ENCODE results near the gene GOLGA1.
A peak's percentile ranks its signal among the peaks of the same experiment; 100 is the strongest.

Gene GOLGA1

GRCh38 chr9:124886461-124886860 lies 54.4 kb downstream of the GOLGA1 start:
- no peak for DNase-seq (ENCODE audit: low read depth in 1 of 2, low spot score in 1 of 2)

DNA sequence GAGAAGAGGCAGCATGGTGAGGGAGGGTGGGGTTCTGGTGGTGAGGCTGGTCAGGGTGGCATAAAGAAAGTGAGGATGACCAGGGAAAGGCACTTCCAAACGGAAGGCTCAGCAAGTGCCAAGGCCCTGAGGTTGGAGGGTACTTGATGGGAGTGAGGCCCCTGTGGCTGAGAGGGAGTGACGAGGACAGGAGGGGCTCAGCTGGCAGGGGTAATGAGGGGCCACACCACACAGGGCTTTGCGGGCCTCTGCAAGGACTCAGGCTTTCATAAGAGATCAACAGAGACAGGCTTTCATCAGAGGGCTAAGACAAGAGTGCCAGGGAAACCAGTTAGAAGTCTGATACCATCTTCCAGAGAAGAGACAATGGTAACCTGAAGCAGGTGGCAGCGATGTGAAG lies 55.3 kb downstream of the GOLGA1 start:
- no peak for DNase-seq (ENCODE audit: low read depth in 1 of 2, low spot score in 1 of 2)

GRCh38 chr9:124884376-124884775 lies 56.5 kb downstream of the GOLGA1 start:
- no peak for DNase-seq (ENCODE audit: low read depth in 1 of 2, low spot score in 1 of 2)

GRCh38 chr9:124882231-124882630 lies 58.7 kb downstream of the GOLGA1 start:
- no peak for DNase-seq (ENCODE audit: low read depth in 1 of 2, low spot score in 1 of 2)

DNA sequence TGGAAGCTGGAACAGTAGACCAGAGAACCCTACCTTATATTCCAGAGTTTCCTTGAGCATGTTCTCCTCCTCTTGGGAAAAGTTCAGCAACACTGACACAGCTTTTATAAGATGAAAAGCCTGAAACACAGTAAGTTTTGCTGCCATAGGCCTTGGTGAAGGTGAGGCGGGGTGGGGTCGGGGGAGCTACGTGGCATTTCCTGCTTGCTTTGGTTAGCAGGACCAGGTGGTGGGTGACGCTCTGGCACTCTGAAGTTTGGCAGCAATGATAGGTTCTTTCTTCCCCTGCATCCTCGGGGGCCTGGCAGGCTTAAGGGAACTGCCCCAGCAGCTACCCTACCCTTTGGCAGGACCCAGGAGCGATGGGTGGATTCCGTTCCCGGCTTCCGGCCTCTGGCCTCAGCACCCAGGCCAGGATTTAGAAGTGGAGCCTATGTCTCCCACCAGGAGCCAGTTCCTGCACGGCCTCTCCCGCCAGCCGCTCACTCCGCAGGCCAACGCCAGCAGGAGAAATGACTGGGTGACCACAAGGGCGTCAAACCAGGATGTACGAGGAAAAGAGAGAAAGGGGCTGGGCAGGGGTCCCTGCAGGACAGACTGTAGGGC lies 59.6 kb downstream of the GOLGA1 start:
- DNase-seq (ENCODE audit: low read depth in 1 of 2, low spot score in 1 of 2): no peak

DNA sequence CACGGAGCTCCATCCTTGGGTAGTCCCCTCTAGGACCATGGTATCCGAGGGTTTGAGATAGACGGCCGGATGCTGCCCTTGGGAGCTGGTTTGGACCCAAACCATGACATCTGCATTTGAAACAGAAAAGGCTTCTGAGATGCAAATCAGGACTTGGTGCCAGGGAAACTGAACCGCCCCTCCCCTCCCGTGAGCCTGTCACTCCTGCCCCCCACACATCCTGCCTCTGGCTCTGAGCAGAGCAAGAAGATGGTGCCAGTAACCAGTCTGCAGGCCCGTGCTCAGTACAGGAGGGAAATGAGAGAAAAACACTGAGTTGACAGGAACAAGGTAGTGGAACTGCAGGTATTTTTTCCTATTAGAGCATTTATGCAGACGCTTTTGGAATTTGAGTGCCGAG lies 60.4 kb downstream of the GOLGA1 start:
- no peak for DNase-seq (ENCODE audit: low read depth in 1 of 2, low spot score in 1 of 2)

GRCh38 chr9:124879226-124879625 lies 61.7 kb downstream of the GOLGA1 start:
- no peak for DNase-seq (ENCODE audit: low read depth in 1 of 2, low spot score in 1 of 2)

GRCh38 chr9:124878518-124878917 lies 62.4 kb downstream of the GOLGA1 start:
- DNase-seq (ENCODE audit: low read depth in 1 of 2, low spot score in 1 of 2): no peak

DNA sequence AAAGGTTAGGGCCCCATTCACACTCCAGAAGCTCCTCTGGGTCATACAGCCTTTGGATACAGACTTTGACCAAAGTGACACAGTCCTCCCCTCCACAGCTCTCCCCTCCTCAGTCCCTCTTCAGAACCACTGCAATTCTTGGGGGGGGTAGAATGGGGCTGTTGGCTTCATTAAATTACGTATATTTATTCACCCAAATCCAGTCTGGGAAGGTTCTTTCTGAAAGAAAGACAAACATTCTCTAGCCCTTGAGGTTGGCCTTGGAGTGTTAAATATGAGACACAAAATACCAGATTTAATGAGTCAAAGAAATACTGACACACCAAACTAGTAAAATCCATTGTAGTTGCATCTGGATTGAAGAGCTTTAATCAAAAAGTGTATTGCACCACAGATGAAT lies 62.9 kb downstream of the GOLGA1 start:
- DNase-seq (ENCODE audit: low read depth in 1 of 2, low spot score in 1 of 2): no peak

GRCh38 chr9:124877021-124877782 lies 63.7 kb downstream of the GOLGA1 start:
- DNase-seq (ENCODE audit: low read depth in 1 of 2, low spot score in 1 of 2): no peak

- no peak for DNase-seq (ENCODE audit: low read depth in 1 of 2, low spot score in 1 of 2)
Measured at GRCh38 chr9:124875501-124875900, 65.4 kb downstream of the GOLGA1 start.

DNA sequence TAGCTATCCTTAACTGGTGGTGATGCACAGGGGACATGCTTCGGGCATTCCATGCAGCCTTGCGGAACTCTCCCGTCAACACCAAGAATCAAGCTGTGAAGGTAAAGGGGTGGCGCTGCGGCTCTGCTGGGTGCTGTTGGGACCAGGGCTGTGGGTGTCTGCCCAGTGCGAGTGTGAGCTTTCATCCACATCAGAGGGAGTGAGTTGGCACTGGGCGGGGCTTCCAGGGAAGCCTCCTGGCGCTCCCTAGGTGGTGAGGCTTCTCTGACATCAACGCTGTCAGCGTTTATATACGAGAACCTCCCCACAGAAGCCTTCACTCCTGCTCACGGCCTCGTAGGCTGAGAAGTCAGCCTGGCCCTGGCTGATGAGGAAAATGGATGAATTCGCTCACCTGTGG lies 67.2 kb downstream of the GOLGA1 start:
- no peak for DNase-seq (ENCODE audit: low read depth in 1 of 2, low spot score in 1 of 2)

GRCh38 chr9:124871156-124871561 lies 69.7 kb downstream of the GOLGA1 start:
- no peak for DNase-seq (ENCODE audit: low read depth in 1 of 2, low spot score in 1 of 2)

GRCh38 chr9:124870723-124871122 lies 70.2 kb downstream of the GOLGA1 start:
- no peak for DNase-seq (ENCODE audit: low read depth in 1 of 2, low spot score in 1 of 2)

- peak; percentile 41 to 79 for DNase-seq (ENCODE audit: low read depth in 1 of 2, low spot score in 1 of 2)
Measured at GRCh38 chr9:124869986-124870560, 70.8 kb downstream of the GOLGA1 start.

GRCh38 chr9:124869466-124869985 lies 71.4 kb downstream of the GOLGA1 start:
- DNase-seq (ENCODE audit: low read depth in 1 of 2, low spot score in 1 of 2): peak in 1 of 2 donors; percentile 36

GRCh38 chr9:124868511-124869465 lies 72.1 kb downstream of the GOLGA1 start:
- DNase-seq (ENCODE audit: low read depth in 1 of 2, low spot score in 1 of 2): peak; percentile 78 to 90

- no peak for DNase-seq (ENCODE audit: low read depth in 1 of 2, low spot score in 1 of 2)
Measured at GRCh38 chr9:124863371-124863871, 77.5 kb downstream of the GOLGA1 start.

DNA sequence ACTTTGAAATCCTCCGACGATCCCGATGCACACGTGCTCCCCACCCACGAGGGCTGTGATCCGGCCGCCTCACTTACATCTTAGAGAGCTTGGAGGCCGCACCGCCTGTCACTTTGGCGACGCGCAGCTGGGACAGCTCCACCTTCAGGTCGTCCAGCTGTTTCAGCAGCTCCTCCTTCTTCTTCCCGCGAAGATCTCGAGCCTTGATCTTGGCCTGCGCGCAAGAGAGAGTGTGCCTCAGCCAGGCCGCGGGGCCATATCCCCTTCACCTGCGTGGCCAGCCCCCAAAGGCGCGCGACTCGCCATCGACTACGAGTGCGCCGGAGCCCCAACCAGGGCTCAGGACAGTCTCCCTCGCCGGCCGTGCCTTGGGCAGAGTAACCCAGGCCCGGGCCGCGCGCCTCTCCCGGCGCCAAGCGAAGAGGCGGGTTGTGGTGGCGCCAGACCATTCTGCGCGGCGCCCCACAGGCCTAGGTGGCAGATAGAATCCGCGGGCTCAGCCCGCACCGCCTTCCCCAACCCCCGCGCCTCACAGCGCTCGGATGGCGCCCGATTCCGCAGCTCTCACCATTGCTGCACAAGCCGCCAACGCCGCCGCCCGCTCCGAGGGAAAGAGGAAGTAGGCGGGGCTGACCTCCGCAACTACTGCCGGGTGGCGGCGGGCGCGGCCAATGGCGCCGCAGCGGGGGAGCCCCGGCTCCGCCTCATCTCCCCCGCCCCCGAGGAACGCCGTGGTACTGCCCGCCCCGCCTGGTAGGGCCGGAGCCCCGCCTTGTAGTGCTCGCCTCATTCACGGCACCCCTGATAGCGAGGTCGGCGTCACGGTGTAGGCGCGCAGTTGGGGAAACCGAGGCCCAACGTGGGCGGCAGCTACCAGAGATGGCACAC lies 79.3 kb downstream of the GOLGA1 start, which contains the start of the genes ARPC5L and RPL35:
TSS of gene ARPC5L (plus strand) at position 789 of the 888 bp plus-strand sequence. CDS start 7,161 bp downstream, outside the sequence.
TSS of gene RPL35 (minus strand) at position 616 of the 888 bp plus-strand sequence. CDS start at position 571, 45 bp downstream.
- DNase-seq (ENCODE audit: low read depth in 1 of 2, low spot score in 1 of 2): peak; percentile 89 to 94
